Loucy (cell line): ENCODE measurements around the gene PIK3CD.
"Not testable (repeated sequence)": the region's sequence is repeated elsewhere in the genome, so short reads cannot be mapped to it uniquely, and the experiment has no call there.

ENCODE experiments used
- H2AFZ ChIP-seq: fragments of 200-600 bp; sonication (generic); 2 replicates; pipeline ENCODE4 v1.6.0; 2016; ENCODE audit warnings: antibody characterized with exemption, mild to moderate bottlenecking, low read length, moderate library complexity
- H3F3A ChIP-seq: fragments of 200-600 bp; 2 replicates; pipeline ENCODE4 v1.6.0; 2016; ENCODE audit warnings: antibody characterized with exemption, low read depth, mild to moderate bottlenecking
- H3K27me3 ChIP-seq: fragments of 200-600 bp; sonication (generic); 2 replicates; pipeline ENCODE4 v1.6.1; 2014; ENCODE audit warnings: low read length, mild to moderate bottlenecking; ENCODE audit not compliant: insufficient read depth, poor library complexity, severe bottlenecking
- H3K36me3 ChIP-seq: fragments of 200-600 bp; sonication (generic); 2 replicates; pipeline ENCODE4 v1.6.1; 2016; ENCODE audit warnings: low read length; ENCODE audit not compliant: insufficient read depth
- H3K4me1 ChIP-seq: fragments of 200-600 bp; sonication (generic); 2 replicates; pipeline ENCODE4 v1.5.1; 2014; ENCODE audit warnings: low read length, mild to moderate bottlenecking; ENCODE audit not compliant: insufficient read depth, poor library complexity, severe bottlenecking
- H3K4me2 ChIP-seq: fragments of 200-600 bp; sonication (generic); 2 replicates; pipeline ENCODE4 v1.6.0; 2014; ENCODE audit warnings: antibody characterized with exemption, low read length, low read depth, mild to moderate bottlenecking; ENCODE audit not compliant: poor library complexity, severe bottlenecking
- H3K4me3 ChIP-seq: fragments of 200-600 bp; sonication (generic); 2 replicates; pipeline ENCODE4 v1.5.1; 2014; ENCODE audit warnings: low read length, mild to moderate bottlenecking, mixed read lengths; ENCODE audit not compliant: poor library complexity, severe bottlenecking
- H3K79me2 ChIP-seq: fragments of 200-600 bp; sonication (generic); 2 replicates; pipeline ENCODE4 v1.6.1; 2014; ENCODE audit warnings: low read length; ENCODE audit not compliant: insufficient read depth
- H3K9ac ChIP-seq: fragments of 200-600 bp; sonication (generic); 2 replicates; pipeline ENCODE4 v1.6.0; 2014; ENCODE audit warnings: mild to moderate bottlenecking, low read depth, low read length, moderate library complexity; ENCODE audit not compliant: poor library complexity, severe bottlenecking
- H3K9me2 ChIP-seq: fragments of 200-600 bp; sonication (generic); replicated peaks from 2 replicates; pipeline ENCODE4 v1.6.1; 2016; ENCODE audit warnings: low read depth, low read length, mixed read lengths
- H3K9me3 ChIP-seq: fragments of 200-600 bp; sonication (generic); 2 replicates; pipeline ENCODE4 v1.6.1; 2014; ENCODE audit warnings: mild to moderate bottlenecking, antibody characterized with exemption, low read length, low read depth; ENCODE audit not compliant: insufficient read depth
- H4K20me1 ChIP-seq: fragments of 200-600 bp; sonication (generic); 2 replicates; pipeline ENCODE4 v1.6.0; 2014; ENCODE audit warnings: antibody characterized with exemption, low read length, mild to moderate bottlenecking; ENCODE audit not compliant: insufficient read depth, poor library complexity, severe bottlenecking
- CTCF ChIP-seq: fragments of 200-600 bp; sonication (generic); conservative IDR thresholded peaks from 2 replicates; pipeline ENCODE4 v1.5.1; 2014; ENCODE audit warnings: mild to moderate bottlenecking, antibody characterized with exemption, low read length
- EZH2phosphoT487 ChIP-seq: fragments of 200-600 bp; IDR thresholded peaks from 2 replicates; pipeline ENCODE4 v1.6.1; 2018; ENCODE audit warnings: antibody characterized with exemption, mild to moderate bottlenecking, moderate library complexity, borderline replicate concordance

PIK3CD gene

GRCh38 chr1:9621032-9621431 lies 30.5 kb upstream of the PIK3CD start:
- no peaks in the 10 kb centered on the region for H3K36me3 ChIP-seq
- no peaks in the 10 kb centered on the region for H3K79me2 ChIP-seq
- no peaks in the 10 kb centered on the region for H3K4me1 ChIP-seq
- H3K27me3 ChIP-seq = no peaks in the 10 kb centered on the region
- H3K9me2 ChIP-seq = no peaks in the 10 kb centered on the region
- H3K4me3 ChIP-seq = no peak overlapping the region
- TF ChIP-seq CTCF = no peak
- TF ChIP-seq EZH2phosphoT487 = no peak
- H3K9ac ChIP-seq = no peak overlapping the region
- H3K9me3 ChIP-seq = no peaks in the 10 kb centered on the region
- no peaks in the 10 kb centered on the region for H4K20me1 ChIP-seq
- no peaks in the 10 kb centered on the region for H3F3A ChIP-seq
- H2AFZ ChIP-seq = no peak overlapping the region
- no peak overlapping the region for H3K4me2 ChIP-seq

- H3F3A ChIP-seq = no peaks in the 10 kb centered on the region
- no peak overlapping the region for H3K4me2 ChIP-seq
- no peaks in the 10 kb centered on the region for H3K9me2 ChIP-seq
- H2AFZ ChIP-seq = no peak overlapping the region
- no peak overlapping the region for H3K4me3 ChIP-seq
- H4K20me1 ChIP-seq = no peaks in the 10 kb centered on the region
- H3K4me1 ChIP-seq = peaks cover 4% of the 10 kb centered on the region
- no peak overlapping the region for H3K9ac ChIP-seq
- H3K79me2 ChIP-seq = no peaks in the 10 kb centered on the region
- TF ChIP-seq CTCF (no peak), EZH2phosphoT487 (no peak)
- H3K27me3 ChIP-seq = no peaks in the 10 kb centered on the region
- no peaks in the 10 kb centered on the region for H3K9me3 ChIP-seq
- H3K36me3 ChIP-seq = no peaks in the 10 kb centered on the region
These were observed 27.4 kb upstream of the PIK3CD start for GRCh38 chr1:9624081-9624480.

GRCh38 chr1:9625030-9625429 lies 26.5 kb upstream of the PIK3CD start:
- H4K20me1 ChIP-seq, H3K79me2 ChIP-seq, H3K4me2 ChIP-seq, H3K27me3 ChIP-seq, H3F3A ChIP-seq, H3K4me3 ChIP-seq, H3K9me2 ChIP-seq, H3K4me1 ChIP-seq, H3K9ac ChIP-seq, H3K9me3 ChIP-seq, H3K36me3 ChIP-seq, H2AFZ ChIP-seq: not testable (repeated sequence)

GRCh38 chr1:9626201-9626608 lies 25.3 kb upstream of the PIK3CD start:
- H3K9me3 ChIP-seq = no peaks in the 10 kb centered on the region
- H3F3A ChIP-seq = no peaks in the 10 kb centered on the region
- H3K27me3 ChIP-seq = no peaks in the 10 kb centered on the region
- no peak overlapping the region for H3K9ac ChIP-seq
- H4K20me1 ChIP-seq = no peaks in the 10 kb centered on the region
- peaks cover 4% of the 10 kb centered on the region for H3K4me1 ChIP-seq
- no peaks in the 10 kb centered on the region for H3K36me3 ChIP-seq
- no peak overlapping the region for H3K4me3 ChIP-seq
- peak overlapping the region; percentile 86; the same call in 1 of the 2 replicates for H2AFZ ChIP-seq
- no peak for TF ChIP-seq CTCF
- no peak for TF ChIP-seq EZH2phosphoT487
- no peaks in the 10 kb centered on the region for H3K9me2 ChIP-seq
- no peaks in the 10 kb centered on the region for H3K79me2 ChIP-seq
- peak overlapping the region; percentile 70 for H3K4me2 ChIP-seq
